Adrenal gland (tissue), 12 donors: ENCODE data around the gene LPO. TPM values are rescaled to one million over a fixed set of nuclear protein-coding genes. Genes with fewer than 3 reads are reported as not detected.

Experiments used
- DNase-seq, 7 donors: peaks; one replicate each; pipeline ENCODE4 v3.0.0-alpha.2; 2019 to 2020
- H3K27ac ChIP-seq, 5 donors: fragments of 200-600 bp; sonication (generic) in 4 of 5; 1 replicate in 3 of 5; 2 replicates in 2 of 5; pipeline versions ENCODE4 v1.5.1 to v1.8.0; 2016 to 2020; ENCODE audit warnings: mild to moderate bottlenecking in 1 of 5
- H3K27me3 ChIP-seq: fragments of 200-600 bp; 2 replicates; pipeline ENCODE4 v1.8.0; 2021
- H3K36me3 ChIP-seq, 2 donors: fragments of 200-600 bp; replicated peaks in 1 of 2; 1 replicate in 1 of 2; 2 replicates in 1 of 2; pipeline versions ENCODE4 v1.5.1 to v1.8.0; 2018 to 2022
- H3K4me1 ChIP-seq, 2 donors: fragments of 200-600 bp; replicated peaks in 1 of 2; 1 replicate in 1 of 2; 2 replicates in 1 of 2; pipeline versions ENCODE4 v1.5.1 to v1.8.0; 2018 to 2021
- H3K4me3 ChIP-seq, 4 donors: fragments of 200-600 bp; sonication (generic) in 3 of 4; one replicate each; pipeline ENCODE4 v1.5.1; 2016 to 2018
- H3K9me3 ChIP-seq, 3 donors: fragments of 200-600 bp; sonication (generic) in 1 of 3; replicated peaks in 1 of 3; 1 replicate in 2 of 3; 2 replicates in 1 of 3; pipeline versions ENCODE4 v1.5.1 to v1.8.0; 2016 to 2021
- CTCF ChIP-seq, 6 experiments: fragments of 450-650 bp in 4 of 6; fragments of 200-600 bp in 2 of 6; sonication (generic) in 1 of 6; IDR thresholded peaks; 1 replicate in 5 of 6; 2 replicates in 1 of 6; pipeline versions ENCODE4 v1.5.1 to v1.8.0; 2016 to 2021; ENCODE audit warnings: antibody characterized with exemption in 6 of 6, mild to moderate bottlenecking in 2 of 6, moderate library complexity in 1 of 6
- POLR2A ChIP-seq, 2 donors: fragments of 450-650 bp; IDR thresholded peaks; one replicate each; pipeline ENCODE4 v1.6.1; 2017; ENCODE audit warnings: antibody characterized with exemption in 2 of 2, mild to moderate bottlenecking in 2 of 2, moderate library complexity in 1 of 2
- WGBS, 4 donors: extraction: QIAGEN DNeasy Blood & Tissue Kit in 2 of 4; methylation state at CpG; one replicate each; pipeline versions ENCODE4 v1.1.5 to v1.1.7; 2013 to 2017; 5-methylcytosine and 5-hydroxymethylcytosine counted together
- intact Hi-C, 2 donors: fragments of 100-400 bp; cut with DNase I; formaldehyde crosslinking; loops; one replicate each; pipeline versions ENCODE4 v1.14.1 to v1.15.0; 2022 to 2023
- polyA plus RNA-seq, 3 donors: library from polyadenylated mRNA; stranded (reverse); fragments of 200-250 nt in 2 of 3; fragments of 350-450 nt in 1 of 3; fragmentation: Illumina TruSeq in 1 of 3; extraction: RNeasy Lipid Tissue Mini Kit (QIAGEN cat#74804) in 1 of 3; gene quantifications; one replicate each; pipeline ENCODE4 v1.2.3, GENCODE V29; 2013 to 2014
- total RNA-seq, 9 donors: library from RNA; depleted of rRNA in 4 of 9; stranded (reverse); fragments of >200 nt in 4 of 9; fragments of 120-200 nt in 1 of 9; fragmentation: NEBNext Ultra II Directional in 1 of 9; extraction: Animal tissue kit (Norgen Biotek cat#: 25700) in 1 of 9; gene quantifications; one replicate each; pipeline versions ENCODE4 v1.1.0 to v1.2.4, GENCODE V29; 2013 to 2023
- donor health status: healthy with polysubstance abuse.
- donor health status: Bipolar disorder and iron deficiency.
- donor health status: DM: yes; HTN: yes; CAD: no.
- donor health status: DM: no; HTN: no; CAD: no.
- donor health status: DM: no; HTN: no; CAD: no.
- donor health status: DM: yes; HTN: yes; CAD: no.

The LPO gene
- total and polyA plus RNA-seq, 12 donors: 0.06 to 0.16 TPM; not detected in 10

- WGBS, 4 donors: 61 to 74% (median 74%) methylated on average over 4 of the region's 4 CpGs
- intact Hi-C loops: no loop called here
- TF ChIP-seq POLR2A (IDR thresholded peaks at IDR 0.05) (no peak), CTCF (IDR thresholded peaks at IDR 0.05) (no peak)
Observed at GRCh38 chr17:58265271-58265670, 26.9 kb downstream of the LPO start.

GRCh38 chr17:58265902-58266875, 27.8 kb downstream of the LPO start:
- no peak for TF ChIP-seq CTCF (IDR thresholded peaks at IDR 0.05)
- TF ChIP-seq POLR2A (IDR thresholded peaks at IDR 0.05): no peak
- 89 to 95% (median 92%) methylated on average over 6 to 7 of the region's 7 CpGs for WGBS, 4 donors
- H3K9me3 ChIP-seq: no peaks in the 10 kb centered on the region
- intact Hi-C loops: no loop called here
- H3K4me3 ChIP-seq: no peak overlapping the region
- peak in 2 of 7 donors; percentile 6 to 23 for DNase-seq
- peaks cover 27% of the 10 kb centered on the region for H3K27me3 ChIP-seq
- H3K27ac ChIP-seq: no peak overlapping the region
- H3K36me3 ChIP-seq: no peaks in the 10 kb centered on the region
- H3K4me1 ChIP-seq: no peaks in the 10 kb centered on the region

More at GRCh38 chr17:58265271-58265670, 26.9 kb downstream of the LPO start:
- Histone ChIP-seq H3K27ac (no peak overlapping the region), H3K27me3 (peaks cover 27% of the 10 kb centered on the region), H3K36me3 (no peaks in the 10 kb centered on the region), H3K4me1 (no peaks in the 10 kb centered on the region), H3K9me3 (no peaks in the 10 kb centered on the region), H3K4me3 (no peak overlapping the region)
- DNase-seq: no peak

GRCh38 chr17:58267347-58268324, 29.3 kb downstream of the LPO start:
- Histone ChIP-seq H3K9me3 (no peaks in the 10 kb centered on the region), H3K4me1 (no peaks in the 10 kb centered on the region), H3K4me3 (no peak overlapping the region), H3K27ac (no peak overlapping the region), H3K27me3 (peaks cover 24% of the 10 kb centered on the region), H3K36me3 (no peaks in the 10 kb centered on the region)
- DNase-seq: peak in 2 of 7 donors; percentile 9 to 27
- WGBS, 4 donors: 65 to 83% (median 75%) methylated on average over 13 to 22 of the region's 22 CpGs
- intact Hi-C loops: no loop called here
- TF ChIP-seq POLR2A (IDR thresholded peaks at IDR 0.05): no peak
- no peak for TF ChIP-seq CTCF (IDR thresholded peaks at IDR 0.05)

- Histone ChIP-seq H3K4me1 (no peaks in the 10 kb centered on the region), H3K27me3 (peaks cover 20% of the 10 kb centered on the region), H3K36me3 (no peaks in the 10 kb centered on the region), H3K27ac (no peak overlapping the region), H3K9me3 (no peaks in the 10 kb centered on the region), H3K4me3 (no peak overlapping the region)
- TF ChIP-seq POLR2A (IDR thresholded peaks at IDR 0.05): no peak
- intact Hi-C loops: no loop called here
- WGBS, 4 donors: 76 to 86% (median 83%) methylated on average over 12 of the region's 12 CpGs
- peak in 2 of 7 donors; percentile 14 to 15 for DNase-seq
Observed at GRCh38 chr17:58268326-58268725, 29.9 kb downstream of the LPO start.
